WERI-Rb-1 (cell line): ENCODE measurements around the gene TBRG1.

Experiments used
- DNase-seq: peaks from one replicate; pipeline ENCODE4 v3.0.0-alpha.2; 2020
- H3K27ac ChIP-seq: fragments of 250-450 bp; sonication (Bioruptor Pico); 2 replicates; pipeline ENCODE4 v1.5.1; 2020; ENCODE audit warnings: mild to moderate bottlenecking, moderate library complexity
- H3K27me3 ChIP-seq: fragments of 250-450 bp; sonication (Bioruptor Pico); 2 replicates; pipeline ENCODE4 v1.5.1; 2021; ENCODE audit warnings: mild to moderate bottlenecking, low read depth, moderate library complexity; ENCODE audit not compliant: insufficient read depth, severe bottlenecking
- H3K36me3 ChIP-seq: fragments of 250-450 bp; sonication (Bioruptor Pico); 2 replicates; pipeline ENCODE4 v1.5.1; 2020; ENCODE audit warnings: mild to moderate bottlenecking, moderate library complexity
- H3K4me3 ChIP-seq: 2 replicates; pipeline ENCODE4 v1.5.1; 2011; ENCODE audit warnings: low read depth, mild to moderate bottlenecking, control low read depth, low read length
- H3K9me3 ChIP-seq: fragments of 250-450 bp; sonication (Bioruptor Pico); 2 replicates; pipeline ENCODE4 v1.5.1; 2021; ENCODE audit warnings: mild to moderate bottlenecking, moderate library complexity; ENCODE audit not compliant: severe bottlenecking
- CTCF ChIP-seq: IDR thresholded peaks from 2 replicates; pipeline ENCODE4 v1.5.1; 2011; ENCODE audit warnings: low read depth, mild to moderate bottlenecking, control low read depth, inconsistent platforms, low read length

TBRG1 gene

GRCh38 chr11:124674571-124674970, 51.9 kb downstream of the TBRG1 start:
- H3K27me3 ChIP-seq: no peaks in the 10 kb centered on the region
- H3K27ac ChIP-seq: no peak overlapping the region
- TF ChIP-seq CTCF: no peak
- H3K4me3 ChIP-seq: peak overlapping the region; percentile 49; the same call in 1 of the 2 replicates
- no peak for DNase-seq
- H3K36me3 ChIP-seq: no peaks in the 10 kb centered on the region; the same call in 1 of the 2 replicates
- no peaks in the 10 kb centered on the region for H3K9me3 ChIP-seq

GRCh38 chr11:124676386-124676785, 53.7 kb downstream of the TBRG1 start:
- no peaks in the 10 kb centered on the region for H3K9me3 ChIP-seq
- no peak overlapping the region for H3K4me3 ChIP-seq
- no peaks in the 10 kb centered on the region for H3K27me3 ChIP-seq
- H3K27ac ChIP-seq: no peak overlapping the region
- TF ChIP-seq CTCF: no peak
- no peak for DNase-seq
- H3K36me3 ChIP-seq: no peaks in the 10 kb centered on the region; the same call in 1 of the 2 replicates

GRCh38 chr11:124678416-124678815, 55.8 kb downstream of the TBRG1 start:
- Histone ChIP-seq H3K9me3 (no peaks in the 10 kb centered on the region), H3K36me3 (no peaks in the 10 kb centered on the region; the same call in 1 of the 2 replicates), H3K4me3 (no peak overlapping the region), H3K27ac (no peak overlapping the region), H3K27me3 (no peaks in the 10 kb centered on the region)
- no peak for TF ChIP-seq CTCF
- DNase-seq: no peak

GRCh38 chr11:124681421-124681820, 58.8 kb downstream of the TBRG1 start:
- no peak overlapping the region for H3K27ac ChIP-seq
- TF ChIP-seq CTCF: no peak
- H3K36me3 ChIP-seq: no peaks in the 10 kb centered on the region; the same call in 1 of the 2 replicates
- no peak for DNase-seq
- no peaks in the 10 kb centered on the region for H3K9me3 ChIP-seq
- H3K27me3 ChIP-seq: no peaks in the 10 kb centered on the region
- H3K4me3 ChIP-seq: no peak overlapping the region

- TF ChIP-seq CTCF: no peak
- H3K27me3 ChIP-seq: no peaks in the 10 kb centered on the region
- no peak overlapping the region for H3K27ac ChIP-seq
- H3K9me3 ChIP-seq: no peaks in the 10 kb centered on the region
- no peak for DNase-seq
- no peak overlapping the region for H3K4me3 ChIP-seq
- H3K36me3 ChIP-seq: no peaks in the 10 kb centered on the region; the same call in 1 of the 2 replicates
Measured at GRCh38 chr11:124682443-124682842, 59.8 kb downstream of the TBRG1 start.
